Activated CD8-positive, alpha-beta T cell treated with anti-CD3 and anti-CD28 coated beads for 36 hours (primary cell): ENCODE measurements around the gene ESYT3. TPM values are rescaled to one million over a fixed set of nuclear protein-coding genes. Genes with fewer than 3 reads are reported as not detected.

Experiments
- ATAC-seq: fragments of 200-7000 bp; cut with Tn5 transposase; one replicate; pipeline ENCODE4 v1.10.0; 2021; ENCODE audit warnings: mild to moderate bottlenecking, moderate library complexity
- CTCF ChIA-PET: fragments of 350-600 bp; sonication (Branson Sonifier 250); formaldehyde crosslinking; loops from one replicate; lab custom pipeline; 2021; ENCODE audit warnings: antibody characterized with exemption; lab: Charles Lee
- POLR2A ChIA-PET: fragments of 350-600 bp; sonication (Branson Sonifier 250); formaldehyde crosslinking; loops from one replicate; lab custom pipeline; 2021; ENCODE audit warnings: antibody characterized with exemption; lab: Charles Lee
- DNase-seq: peaks from one replicate; pipeline ENCODE4 v3.0.0-alpha.2; 2020
- H3K27ac Mint-ChIP-seq: one replicate; pipeline ENCODE4 v1.8.0; 2021; ENCODE audit warnings: mild to moderate bottlenecking, mixed read lengths
- H3K27me3 Mint-ChIP-seq: one replicate; pipeline ENCODE4 v1.8.0; 2021; ENCODE audit warnings: mixed read lengths
- H3K36me3 Mint-ChIP-seq: one replicate; pipeline ENCODE4 v1.8.0; 2021; ENCODE audit warnings: low read depth, mixed read lengths
- H3K4me1 Mint-ChIP-seq: one replicate; pipeline ENCODE4 v1.8.0; 2021; ENCODE audit warnings: low read depth, mixed read lengths
- H3K4me3 Mint-ChIP-seq: one replicate; pipeline ENCODE4 v1.8.0; 2021; ENCODE audit warnings: mild to moderate bottlenecking, moderate library complexity, mixed read lengths
- H3K9me3 Mint-ChIP-seq: one replicate; pipeline ENCODE4 v1.8.0; 2021; ENCODE audit warnings: mixed read lengths
- intact Hi-C: fragments of 100-400 bp; cut with micrococcal nuclease; formaldehyde crosslinking; loops from one replicate; pipeline ENCODE4 v1.10.0; 2022
- total RNA-seq, 2 experiments: library from RNA; stranded (reverse); gene quantifications; one replicate each; pipeline ENCODE4 v1.2.3, GENCODE V29; 2021
- TF ChIP-seq, protein P1 (sequence below): fragments of 200-600 bp; IDR thresholded peaks from one replicate; pipeline ENCODE4 v1.8.0; 2022; ENCODE audit warnings: antibody characterized with exemption, mild to moderate bottlenecking

ESYT3 gene
- total RNA-seq, 2 experiments from 2014 or later: 0.09 to 0.16 TPM

- Mint-ChIP-seq H3K4me1 (no peaks in the 10 kb centered on the region), H3K27ac (no peak overlapping the region), H3K27me3 (no peaks in the 10 kb centered on the region), H3K9me3 (peaks cover 3% of the 10 kb centered on the region), H3K36me3 (peaks cover 13% of the 10 kb centered on the region), H3K4me3 (no peak overlapping the region)
- CTCF ChIA-PET: interaction anchor here (0.8 to 1.0 kb wide), 2 partner anchors 17 to 420 kb away, joined by 3 to 5 read pairs; no protein-coding TSS in a partner anchor
- POLR2A ChIA-PET: no interaction called here
- ATAC-seq (no peak), DNase-seq (no peak)
- intact Hi-C loops: no loop called here
- TF ChIP-seq, protein P1, sequence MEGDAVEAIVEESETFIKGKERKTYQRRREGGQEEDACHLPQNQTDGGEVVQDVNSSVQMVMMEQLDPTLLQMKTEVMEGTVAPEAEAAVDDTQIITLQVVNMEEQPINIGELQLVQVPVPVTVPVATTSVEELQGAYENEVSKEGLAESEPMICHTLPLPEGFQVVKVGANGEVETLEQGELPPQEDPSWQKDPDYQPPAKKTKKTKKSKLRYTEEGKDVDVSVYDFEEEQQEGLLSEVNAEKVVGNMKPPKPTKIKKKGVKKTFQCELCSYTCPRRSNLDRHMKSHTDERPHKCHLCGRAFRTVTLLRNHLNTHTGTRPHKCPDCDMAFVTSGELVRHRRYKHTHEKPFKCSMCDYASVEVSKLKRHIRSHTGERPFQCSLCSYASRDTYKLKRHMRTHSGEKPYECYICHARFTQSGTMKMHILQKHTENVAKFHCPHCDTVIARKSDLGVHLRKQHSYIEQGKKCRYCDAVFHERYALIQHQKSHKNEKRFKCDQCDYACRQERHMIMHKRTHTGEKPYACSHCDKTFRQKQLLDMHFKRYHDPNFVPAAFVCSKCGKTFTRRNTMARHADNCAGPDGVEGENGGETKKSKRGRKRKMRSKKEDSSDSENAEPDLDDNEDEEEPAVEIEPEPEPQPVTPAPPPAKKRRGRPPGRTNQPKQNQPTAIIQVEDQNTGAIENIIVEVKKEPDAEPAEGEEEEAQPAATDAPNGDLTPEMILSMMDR: no peak
Observed at GRCh38 chr3:138496436-138496835, 62.0 kb downstream of the ESYT3 start.

DNA sequence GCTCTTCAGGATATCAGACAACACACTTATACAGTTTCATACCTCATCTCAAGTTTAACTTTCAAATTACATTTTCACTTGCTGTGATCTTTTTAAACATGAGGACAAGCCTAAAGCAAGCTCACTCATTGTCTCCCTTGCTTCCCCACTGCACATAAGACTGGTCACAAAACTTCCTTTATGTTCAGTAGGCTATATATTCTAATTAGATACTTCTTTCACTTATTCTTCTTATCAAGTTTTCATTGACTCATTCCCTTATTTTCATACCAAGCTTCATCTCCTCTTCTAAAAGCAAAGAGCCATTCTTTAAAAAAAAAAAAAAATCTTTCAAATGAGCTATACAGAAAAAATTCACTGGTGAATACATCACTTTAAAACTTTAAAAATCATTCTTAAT is 62.6 kb downstream of the ESYT3 start:
- ATAC-seq (no peak), DNase-seq (no peak)
- CTCF ChIA-PET: no interaction called here
- Mint-ChIP-seq H3K27ac (no peak overlapping the region), H3K27me3 (no peaks in the 10 kb centered on the region), H3K36me3 (peaks cover 13% of the 10 kb centered on the region), H3K4me1 (no peaks in the 10 kb centered on the region), H3K9me3 (no peaks in the 10 kb centered on the region), H3K4me3 (no peak overlapping the region)
- POLR2A ChIA-PET: no interaction called here
- intact Hi-C loops: no loop called here
- TF ChIP-seq, protein P1: no peak

- ChIA-PET CTCF (no interaction called here), POLR2A (no interaction called here)
- Mint-ChIP-seq H3K27ac (no peak overlapping the region), H3K4me3 (no peak overlapping the region), H3K4me1 (no peaks in the 10 kb centered on the region), H3K9me3 (no peaks in the 10 kb centered on the region), H3K36me3 (peaks cover 13% of the 10 kb centered on the region), H3K27me3 (no peaks in the 10 kb centered on the region)
- intact Hi-C loops: no loop called here
- no peak for DNase-seq
- TF ChIP-seq, protein P1: no peak
- ATAC-seq: no peak
Observed at GRCh38 chr3:138497851-138498250, 63.4 kb downstream of the ESYT3 start.

DNA sequence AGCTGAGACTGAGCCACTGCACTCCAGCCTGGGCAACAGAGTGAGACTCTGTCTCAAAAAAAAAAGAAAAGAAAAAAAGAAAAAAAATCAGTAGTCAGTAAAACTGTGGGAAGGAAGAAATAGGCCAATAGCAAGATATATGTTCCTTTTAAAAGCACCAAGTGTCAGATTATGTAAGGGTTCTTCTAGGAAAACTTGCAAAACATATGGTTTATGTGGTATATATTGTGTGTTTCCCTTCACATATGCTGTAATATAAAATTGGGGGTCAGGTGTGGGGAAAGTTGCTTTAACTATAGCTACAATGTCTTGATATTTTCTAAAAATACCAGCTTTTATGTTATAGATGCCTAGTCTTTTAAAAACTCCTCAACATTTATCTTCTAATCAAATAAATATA is 64.6 kb downstream of the ESYT3 start:
- Mint-ChIP-seq H3K27me3 (no peaks in the 10 kb centered on the region), H3K9me3 (no peaks in the 10 kb centered on the region), H3K4me3 (no peak overlapping the region), H3K36me3 (peaks cover 5% of the 10 kb centered on the region), H3K4me1 (no peaks in the 10 kb centered on the region), H3K27ac (no peak overlapping the region)
- ChIA-PET POLR2A (no interaction called here), CTCF (interaction anchor here (0.7 kb wide), 1 partner anchor 417 kb away, joined by 3 read pairs; no protein-coding TSS in a partner anchor)
- TF ChIP-seq, protein P1: no peak
- ATAC-seq (no peak), DNase-seq (no peak)
- intact Hi-C loops: no loop called here

- DNase-seq (no peak), ATAC-seq (no peak)
- POLR2A ChIA-PET: no interaction called here
- Mint-ChIP-seq H3K27ac (no peak overlapping the region), H3K36me3 (peaks cover 6% of the 10 kb centered on the region), H3K9me3 (no peaks in the 10 kb centered on the region), H3K4me1 (no peaks in the 10 kb centered on the region), H3K27me3 (no peaks in the 10 kb centered on the region), H3K4me3 (no peak overlapping the region)
- CTCF ChIA-PET: no interaction called here
- TF ChIP-seq, protein P1: no peak
- intact Hi-C loops: no loop called here
Observed at GRCh38 chr3:138507524-138507923, 73.1 kb downstream of the ESYT3 start.
